ENCODE measurements around the gene PPP2R3A.

DNA sequence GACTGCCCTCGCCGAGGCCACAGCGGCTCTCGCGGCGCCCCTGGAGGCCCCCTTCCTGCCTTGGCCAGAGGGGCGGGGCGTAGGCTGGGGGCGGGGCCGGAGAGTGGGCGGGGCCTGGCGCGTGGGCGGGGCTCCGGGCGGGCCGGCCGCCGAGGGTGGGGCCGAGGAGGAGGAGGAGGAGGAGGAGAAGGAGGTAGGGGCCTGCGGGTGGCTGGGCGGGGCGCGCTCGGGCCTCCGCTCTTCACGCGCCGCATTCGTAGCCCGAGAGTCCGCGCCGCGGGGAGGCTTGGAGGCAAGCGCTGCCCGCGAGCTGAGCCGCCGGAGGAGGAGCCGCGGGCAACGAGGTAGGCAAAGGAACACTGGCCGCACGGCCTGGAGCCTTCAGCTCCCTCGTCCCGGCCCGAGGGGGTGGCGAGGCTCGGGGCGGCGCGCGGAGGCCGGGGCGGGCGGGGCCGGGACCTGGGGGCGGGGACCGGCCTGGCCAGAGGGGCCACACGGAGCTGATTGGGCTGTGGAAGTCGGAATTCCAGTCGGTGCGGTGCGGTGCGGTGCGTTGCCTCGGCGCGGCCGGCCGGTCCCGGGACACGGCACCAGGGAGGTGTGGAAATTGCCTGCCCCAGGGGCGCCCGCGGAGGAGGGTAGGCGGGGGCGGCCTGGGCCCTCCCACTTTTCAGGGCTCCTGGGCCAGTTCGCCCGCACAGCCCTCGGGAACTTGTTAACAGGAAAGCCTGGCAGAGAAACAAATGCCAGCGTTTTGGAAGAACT lies at the start of gene PPP2R3A:
- TF ChIP-seq ZNF780A (CRISPR knock-in tag; IDR thresholded peaks at IDR 0.05), result no peak
- TF ChIP-seq MBNL3 (CRISPR knock-in tag; conservative IDR thresholded peaks at IDR 0.05), result no peak
- no peak for TF ChIP-seq ZNF629 (CRISPR knock-in tag; conservative IDR thresholded peaks at IDR 0.05)
- no peak for TF ChIP-seq POLR2AphosphoS5 (IDR thresholded peaks at IDR 0.05; ENCODE audit: low read depth, low read length)
- TF ChIP-seq HNRNPH1 (optimal IDR thresholded peaks at IDR 0.05; ENCODE audit: low read depth, low read length), result no peak
- TF ChIP-seq NR2F1 (CRISPR knock-in tag; IDR thresholded peaks at IDR 0.05), result no peak
- TF ChIP-seq ETV5 (CRISPR knock-in tag; IDR thresholded peaks at IDR 0.05; ENCODE audit: borderline replicate concordance), result no peak
- TF ChIP-seq ATF1 (CRISPR knock-in tag; IDR thresholded peaks at IDR 0.05), result no peak
- no peak for TF ChIP-seq NFIC (IDR thresholded peaks at IDR 0.05; ENCODE audit: low read length)
- TF ChIP-seq EP300 (IDR thresholded peaks at IDR 0.05; ENCODE audit: low read depth in 2 of 2, low read length in 2 of 2), result no peak
- TF ChIP-seq EP300 (CRISPR knock-in tag; IDR thresholded peaks at IDR 0.05; ENCODE audit: borderline replicate concordance), result no peak
- TF ChIP-seq CTCF (CRISPR knock-in tag; IDR thresholded peaks at IDR 0.05), result no peak
- TF ChIP-seq RFX5 (IDR thresholded peaks at IDR 0.05; ENCODE audit: low read depth, low read length), result no peak
- no peak for TF ChIP-seq THAP7 (CRISPR knock-in tag; IDR thresholded peaks at IDR 0.05)
- TF ChIP-seq CHD4 (IDR thresholded peaks at IDR 0.05; ENCODE audit: borderline replicate concordance, low read length), result no peak

Measured in HepG2 (cell line).